Stimulated activated CD8-positive, alpha-beta memory T cell treated with anti-CD3 and anti-CD28 coated beads, Interleukin-4, amount 100 ng/mL, for 1 hour (primary cell): ENCODE measurements around the gene CREG1.

Experiments used
- DNase-seq, 2 donors: peaks; one replicate each; pipeline ENCODE4 v3.0.0-alpha.2; 2020; ENCODE audit warnings: low read depth in 2 of 2, low spot score in 1 of 2

Gene CREG1

GRCh38 chr1:167532964-167533824 is 20.4 kb downstream of the CREG1 start:
- no peak for DNase-seq

DNA sequence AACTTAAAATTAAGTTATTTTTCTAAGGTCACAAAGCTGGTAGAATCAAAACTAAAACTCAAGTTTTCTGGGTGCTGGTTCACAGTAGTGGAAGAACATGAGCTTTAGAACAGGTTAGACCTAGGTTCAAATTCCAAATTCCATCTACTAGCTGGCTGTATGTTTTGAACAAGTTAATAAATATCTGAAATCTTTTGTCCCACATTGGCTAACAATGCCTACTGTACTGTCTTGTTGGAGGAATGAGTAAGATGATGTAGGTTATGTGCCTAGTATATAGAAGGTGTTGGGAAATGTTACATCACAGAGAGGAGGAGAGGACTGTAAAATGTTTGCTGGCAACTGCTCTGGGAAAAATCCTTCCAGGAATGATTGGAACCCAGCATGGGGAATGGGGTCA is 21.2 kb downstream of the CREG1 start:
- DNase-seq = no peak

GRCh38 chr1:167529829-167530474 is 23.6 kb downstream of the CREG1 start:
- no peak for DNase-seq

DNA sequence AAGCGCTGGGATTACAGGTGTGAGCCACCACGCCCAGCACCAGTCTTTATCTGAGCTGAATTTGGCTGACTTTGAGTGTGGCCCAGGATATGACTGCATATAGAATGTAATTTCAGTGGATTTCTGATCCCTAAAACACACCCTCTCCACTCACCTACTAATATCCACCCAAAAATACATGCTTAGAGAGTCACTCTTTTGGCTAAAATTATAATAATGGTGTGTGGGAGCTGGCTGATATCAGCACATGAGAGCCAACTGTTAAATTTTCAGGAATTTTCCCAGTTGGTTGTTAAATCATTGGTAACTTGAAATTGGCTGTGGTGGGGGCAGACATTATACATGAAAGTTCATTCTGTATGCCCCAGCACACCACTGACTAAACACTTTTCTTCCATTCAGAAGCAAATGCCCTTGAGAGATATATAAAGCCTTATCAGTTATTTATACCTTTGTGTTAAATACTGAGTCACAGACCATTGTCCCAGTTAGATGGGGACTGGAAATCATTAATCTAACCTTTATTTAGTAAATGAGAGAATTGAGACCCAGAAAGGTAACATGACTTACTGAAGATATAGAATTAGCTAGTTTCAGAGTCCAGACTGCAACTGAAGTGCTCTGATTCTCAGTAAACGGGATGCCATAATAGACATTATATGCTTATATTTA is 25.4 kb downstream of the CREG1 start:
- no peak for DNase-seq

- DNase-seq = no peak
Measured at GRCh38 chr1:167526667-167527383, 26.7 kb downstream of the CREG1 start.

- no peak for DNase-seq
Measured at GRCh38 chr1:167524651-167525050, 28.9 kb downstream of the CREG1 start.

DNA sequence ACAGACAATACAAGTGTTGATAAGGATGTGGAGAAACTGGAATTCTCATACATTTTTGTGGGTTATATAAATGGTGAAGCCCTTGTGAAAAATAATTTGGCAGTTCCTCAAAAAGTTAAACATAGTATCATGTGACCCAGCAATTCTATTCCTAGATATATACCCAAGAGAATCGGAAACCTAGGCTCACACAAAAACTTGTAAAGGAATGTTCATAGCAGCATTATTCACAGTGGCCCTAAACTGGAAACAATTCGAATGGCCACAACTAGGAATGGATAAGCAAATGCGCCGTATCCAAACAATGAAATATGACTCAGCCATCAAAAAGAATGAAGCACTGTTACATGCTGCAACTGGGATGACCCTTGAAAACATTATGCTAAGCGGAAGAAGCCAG is 31.3 kb downstream of the CREG1 start:
- DNase-seq = no peak

DNA sequence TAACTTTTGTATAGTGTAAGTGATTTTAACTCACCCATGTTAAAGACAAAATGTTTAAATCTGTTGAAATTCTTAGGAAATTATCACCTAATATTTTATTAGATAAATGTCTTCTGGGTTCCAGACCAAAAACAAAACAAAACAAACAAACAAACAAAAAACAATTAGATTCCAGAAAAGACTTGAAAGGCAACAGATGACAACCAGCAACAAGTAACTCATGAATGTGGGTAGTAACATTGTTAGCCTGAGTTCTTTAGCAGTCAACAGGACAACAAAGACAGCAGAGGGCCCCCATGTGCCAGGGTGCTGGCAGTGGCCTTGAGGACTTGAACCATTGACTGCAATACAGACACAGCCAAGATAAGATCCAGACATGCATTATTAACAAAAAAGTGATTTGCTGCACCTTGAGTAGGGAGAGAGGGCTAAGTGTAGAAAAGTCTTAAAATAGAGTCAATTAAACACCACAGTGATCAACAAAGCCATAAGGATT is 32.8 kb downstream of the CREG1 start:
- no peak for DNase-seq

GRCh38 chr1:167518331-167518700 is 35.2 kb downstream of the CREG1 start, which contains the start of gene CD247:
Gene CD247 (minus strand): TSS chr1:167518529. CDS start chr1:167518465, 64 bp downstream.
- DNase-seq = peak; percentile 38 to 61

DNA sequence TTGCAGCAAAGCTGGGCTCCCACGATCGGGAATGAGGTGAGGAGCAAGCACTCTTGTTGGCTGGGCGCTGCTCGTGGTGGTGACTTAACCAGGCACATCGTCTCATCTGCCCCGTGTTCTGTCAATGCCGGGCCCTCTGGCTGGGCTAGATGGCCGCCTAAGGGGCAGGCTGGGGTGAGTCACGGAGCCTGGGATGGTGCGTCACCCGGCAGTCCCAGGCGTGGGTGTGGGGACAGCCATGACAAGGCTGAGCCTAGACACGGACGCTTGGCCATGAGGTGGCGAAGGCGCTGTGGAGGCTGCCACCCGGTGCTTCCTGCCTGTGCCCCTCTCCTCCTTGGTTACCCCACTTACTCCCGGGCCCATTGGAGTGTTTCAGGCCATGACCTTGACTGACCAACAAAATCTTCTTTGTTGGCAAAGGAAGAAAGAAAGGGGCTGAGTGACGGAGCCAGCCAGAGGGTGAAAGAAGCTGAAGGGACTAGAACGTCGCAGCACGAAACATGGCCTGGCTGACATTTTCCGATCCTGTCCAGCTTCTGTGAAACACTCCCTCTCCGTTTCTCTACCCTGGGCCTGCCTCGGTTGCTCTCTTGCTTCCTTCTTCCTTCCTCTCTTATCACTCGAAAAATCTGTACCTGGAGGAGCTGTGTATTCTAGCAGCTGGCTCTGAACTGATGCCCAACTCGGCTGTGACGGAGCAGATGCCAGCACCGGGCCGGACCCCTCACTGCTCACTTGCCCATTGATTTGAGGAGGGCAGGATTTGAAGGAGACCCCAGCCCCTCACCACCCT is 35.8 kb downstream of the CREG1 start:
- DNase-seq = peak; percentile 73 to 74

DNA sequence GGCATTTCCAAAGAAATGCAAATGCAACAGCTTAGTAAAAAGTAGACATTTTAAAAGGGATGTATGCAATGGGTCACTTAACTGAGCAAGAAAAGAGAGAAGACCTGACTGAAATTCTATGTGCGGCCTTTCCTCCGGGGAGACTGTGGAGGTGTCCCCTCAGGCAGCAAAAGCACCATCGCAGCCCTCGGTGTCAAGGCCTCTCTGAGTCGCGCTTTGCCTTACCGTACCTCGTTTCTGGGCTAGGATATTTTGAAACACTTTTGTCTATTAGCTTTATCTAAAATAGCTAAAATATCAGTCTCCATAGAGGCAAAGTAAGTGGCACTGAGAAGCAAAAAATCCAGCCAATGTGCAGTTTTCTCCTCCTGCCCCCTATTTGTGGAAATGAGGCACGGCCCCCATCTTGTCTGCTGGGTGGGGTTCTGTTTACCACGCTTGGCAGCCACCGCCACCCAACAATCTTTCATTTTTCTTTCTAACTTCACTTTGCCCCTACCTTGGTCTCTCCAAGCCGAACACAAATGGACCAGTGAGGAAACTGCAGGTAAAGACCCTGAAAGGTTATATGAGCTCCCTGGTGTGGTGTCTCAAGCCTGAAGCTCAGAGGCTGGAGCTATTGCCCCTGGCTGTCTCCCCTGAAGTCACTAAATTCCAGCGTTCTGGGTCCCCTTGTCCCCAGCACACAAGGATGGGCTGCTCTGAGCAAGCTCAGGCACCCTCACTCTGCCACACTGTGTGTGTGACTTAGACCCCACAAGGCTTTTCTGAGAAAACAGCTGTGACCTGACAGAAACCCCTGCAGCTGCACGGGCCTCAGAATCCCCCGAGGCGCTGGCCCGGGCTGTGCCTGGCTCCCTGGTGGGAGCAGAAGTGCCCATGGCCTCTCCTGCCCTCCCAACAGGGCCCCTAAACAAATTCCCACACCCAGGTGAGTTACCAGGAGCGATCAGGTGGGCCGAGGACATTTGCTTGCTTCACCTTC is 36.9 kb downstream of the CREG1 start:
- DNase-seq = no peak

DNA sequence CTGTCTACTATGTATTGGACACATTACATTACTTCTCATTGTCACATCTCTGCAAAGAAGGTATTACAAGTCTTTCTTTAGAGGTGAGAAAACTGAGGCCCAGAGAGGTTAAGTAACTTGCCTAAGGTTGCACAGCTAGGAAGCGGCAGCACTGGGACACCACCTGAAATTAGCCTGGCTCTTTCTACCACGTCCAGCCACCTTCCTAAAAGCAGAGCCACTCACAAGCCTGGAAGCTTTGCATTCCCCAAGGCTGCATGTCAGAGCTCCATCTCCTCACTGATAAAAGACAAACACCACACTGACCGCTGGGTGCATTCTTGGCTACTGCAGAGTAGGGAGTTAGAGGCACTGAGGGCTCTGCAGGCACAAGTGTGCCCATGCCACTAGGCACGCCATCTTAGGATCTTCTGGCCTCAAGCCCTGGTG is 37.7 kb downstream of the CREG1 start:
- no peak for DNase-seq

GRCh38 chr1:167515461-167515860 is 38.1 kb downstream of the CREG1 start:
- DNase-seq = no peak

GRCh38 chr1:167514288-167514687 is 39.3 kb downstream of the CREG1 start:
- DNase-seq = no peak

GRCh38 chr1:167512046-167512654 is 41.4 kb downstream of the CREG1 start:
- DNase-seq = no peak

GRCh38 chr1:167511374-167511986 is 42.1 kb downstream of the CREG1 start:
- no peak for DNase-seq

DNA sequence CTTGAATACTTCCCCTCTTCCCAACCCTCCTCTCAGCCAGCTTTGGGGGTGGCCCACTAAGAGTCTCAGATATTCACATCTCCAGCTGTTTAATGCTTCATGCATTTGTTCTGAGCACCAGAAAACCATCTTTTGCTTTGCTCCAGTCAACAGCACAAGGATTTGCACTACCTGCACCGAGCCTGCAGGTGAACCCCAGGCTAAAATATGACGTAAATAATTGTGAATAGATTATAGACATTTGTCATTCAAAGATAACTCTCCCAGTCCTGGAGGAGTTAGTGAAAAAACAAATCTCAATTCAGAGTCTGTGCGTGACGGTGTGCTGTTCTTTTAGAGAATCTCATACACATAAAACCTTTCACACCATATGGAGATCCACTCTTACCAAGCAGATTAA is 42.7 kb downstream of the CREG1 start:
- DNase-seq = no peak

- DNase-seq = no peak
Measured at GRCh38 chr1:167510244-167510643, 43.3 kb downstream of the CREG1 start.
